ENCODE measurements around the gene FADS2. TPM values are rescaled to one million over a fixed set of nuclear protein-coding genes. Genes with fewer than 3 reads are reported as not detected.

FADS2 gene
- total RNA-seq, 1 experiment from 2014 or later, result 17.1 TPM

- ATAC-seq, result no peak
These were observed 718 bp downstream of the FADS2 start for GRCh38 chr11:61828629-61829407.

More at GRCh38 chr11:61828629-61829407, 718 bp downstream of the FADS2 start:
- intact Hi-C loops (cut with micrococcal nuclease), result no loop called here
- Histone ChIP-seq H4K20me1 (ENCODE audit: insufficient read depth) (no peaks in the 10 kb centered on the region), H3K4me2 (ENCODE audit: low read length) (no peak overlapping the region), H3K79me2 (ENCODE audit: insufficient read depth, low read length) (no peaks in the 10 kb centered on the region), H2AFZ (ENCODE audit: low read depth, low read length, poor library complexity, severe bottlenecking) (no peak overlapping the region), H3K9me2 (ENCODE audit: insufficient read depth) (no peaks in the 10 kb centered on the region), H3K36me3 (ENCODE audit: control insufficient read depth in 1 of 2, insufficient read depth in 2 of 2, low read length in 2 of 2) (no peaks in the 10 kb centered on the region), H3K9ac (ENCODE audit: low read length) (no peak overlapping the region), H3K9me3 (ENCODE audit: control insufficient read depth in 1 of 2, insufficient read depth in 1 of 2, low read depth in 1 of 2, low read length in 2 of 2) (no peaks in the 10 kb centered on the region), H3K27ac (ENCODE audit: low read depth, low read length) (no peak overlapping the region), H3K4me3 (replicated peaks in 1 of 2; ENCODE audit: low read depth in 1 of 2, low read length in 2 of 2) (no peak overlapping the region), H3K27me3 (ENCODE audit: insufficient read depth, low read length) (no peaks in the 10 kb centered on the region), H3K4me1 (ENCODE audit: control insufficient read depth in 1 of 2, insufficient read depth in 2 of 2, low read length in 2 of 2) (no peaks in the 10 kb centered on the region)
- RAD21 ChIA-PET (ENCODE audit: low non-redundant PET in 1 of 2, low total read pairs in 2 of 2, uncharacterized antibody in 2 of 2, unreplicated experiment in 2 of 2), result no interaction called here
- BruUV-seq (replicated peaks), result no TSS peak
- POLR2A ChIA-PET, result no interaction called here
- CTCF ChIA-PET, result no interaction called here
- TF ChIP-seq YY1 (IDR thresholded peaks at IDR 0.05; ENCODE audit: extremely low read depth, insufficient replicate concordance, low read depth, low read length) (no peak), EGR1 (IDR thresholded peaks at IDR 0.05; ENCODE audit: low read depth) (no peak), CTCF (IDR thresholded peaks at IDR 0.05 in 2 of 3, conservative IDR thresholded peaks at IDR 0.05 in 1 of 3; ENCODE audit: borderline replicate concordance in 1 of 3, insufficient read depth in 1 of 3, low read depth in 2 of 3, low read length in 2 of 3) (no peak), ELF1 (IDR thresholded peaks at IDR 0.05; ENCODE audit: borderline replicate concordance, low read depth) (no peak), SRF (IDR thresholded peaks at IDR 0.05; ENCODE audit: low read depth) (no peak), SIN3A (IDR thresholded peaks at IDR 0.05; ENCODE audit: low read depth) (no peak)
- DNase-seq (ENCODE audit: low read depth, low spot score), result no peak

Measured in HCT116 (cell line).